ENCODE results near the gene PCBD2. TPM values are rescaled to one million over a fixed set of nuclear protein-coding genes. Genes with fewer than 3 reads are reported as not detected.

PCBD2 gene
- total and polyA plus RNA-seq, 7 donors = 4.2 to 10.8 (median 7.8) TPM

- intact Hi-C loops (cut with DNase I) = no loop called here
- Histone ChIP-seq H3K9me3 (no peaks in the 10 kb centered on the region), H3K27me3 (no peaks in the 10 kb centered on the region), H3K4me1 (peaks cover 0 to 20% (median 16%) of the 10 kb centered on the region in 4 donors), H3K27ac (no peak overlapping the region), H3K4me3 (no peak overlapping the region), H3K36me3 (no peaks in the 10 kb centered on the region)
- DNase-seq = peak; percentile 44
- TF ChIP-seq POLR2A (IDR thresholded peaks at IDR 0.05) = no peak
- no peak for TF ChIP-seq POLR2AphosphoS5 (IDR thresholded peaks at IDR 0.05)
- no peak for TF ChIP-seq EP300 (IDR thresholded peaks at IDR 0.05)
- no peak for TF ChIP-seq CTCF (IDR thresholded peaks at IDR 0.05)
- 84 to 86% methylated on average over 13 of the region's 13 CpGs for WGBS, 2 donors
Measured at GRCh38 chr5:135008981-135009735, 104.2 kb downstream of the PCBD2 start.

- no peak overlapping the region for H3K27ac ChIP-seq
- no peaks in the 10 kb centered on the region for H3K27me3 ChIP-seq
- H3K9me3 ChIP-seq = no peaks in the 10 kb centered on the region
- intact Hi-C loops (cut with DNase I) = no loop called here
- WGBS, 2 donors = 92 to 93% methylated on average over 11 of the region's 11 CpGs
- H3K4me3 ChIP-seq = no peak overlapping the region
- peak; percentile 53 for DNase-seq
- no peaks in the 10 kb centered on the region for H3K36me3 ChIP-seq
- TF ChIP-seq CTCF (IDR thresholded peaks at IDR 0.05) (no peak), EP300 (IDR thresholded peaks at IDR 0.05) (no peak)
- peaks cover 0 to 27% (median 23%) of the 10 kb centered on the region in 4 donors for H3K4me1 ChIP-seq
Measured at GRCh38 chr5:135009736-135010501, 105.0 kb downstream of the PCBD2 start.

- TF ChIP-seq EP300 (IDR thresholded peaks at IDR 0.05) (no peak), CTCF (IDR thresholded peaks at IDR 0.05) (no peak), POLR2A (IDR thresholded peaks at IDR 0.05) (no peak), POLR2AphosphoS5 (IDR thresholded peaks at IDR 0.05) (no peak)
- Histone ChIP-seq H3K36me3 (no peaks in the 10 kb centered on the region), H3K27me3 (no peaks in the 10 kb centered on the region), H3K9me3 (no peaks in the 10 kb centered on the region), H3K4me1 (peaks cover 0 to 31% (median 24%) of the 10 kb centered on the region in 4 donors), H3K27ac (no peak overlapping the region), H3K4me3 (no peak overlapping the region)
- 72 to 85% methylated on average over 3 of the region's 3 CpGs for WGBS, 2 donors
- intact Hi-C loops (cut with DNase I) = no loop called here
- no peak for DNase-seq
Measured at GRCh38 chr5:135010502-135011354, 105.8 kb downstream of the PCBD2 start.

- H3K27me3 ChIP-seq = no peaks in the 10 kb centered on the region
- 91 to 93% methylated on average over 4 of the region's 4 CpGs for WGBS, 2 donors
- no peaks in the 10 kb centered on the region for H3K36me3 ChIP-seq
- no peak overlapping the region for H3K27ac ChIP-seq
- peak; percentile 50 for DNase-seq
- H3K9me3 ChIP-seq = no peaks in the 10 kb centered on the region
- no peak for TF ChIP-seq CTCF (IDR thresholded peaks at IDR 0.05)
- no peak for TF ChIP-seq EP300 (IDR thresholded peaks at IDR 0.05)
- no peak for TF ChIP-seq POLR2AphosphoS5 (IDR thresholded peaks at IDR 0.05)
- TF ChIP-seq POLR2A (IDR thresholded peaks at IDR 0.05) = no peak
- intact Hi-C loops (cut with DNase I) = no loop called here
- H3K4me1 ChIP-seq = peaks cover 0 to 31% (median 24%) of the 10 kb centered on the region in 4 donors
- H3K4me3 ChIP-seq = no peak overlapping the region
Measured at GRCh38 chr5:135011355-135012032, 106.6 kb downstream of the PCBD2 start.

Data from sigmoid colon (tissue), 7 donors.